HepG2 (cell line): Measurements from ENCODE around the gene FIGLA. TPM values are rescaled to one million over a fixed set of nuclear protein-coding genes. Genes with fewer than 3 reads are reported as not detected.

Experiments used
- CENPX ChIP-seq: sonication (generic); formaldehyde crosslinking; IDR thresholded peaks from 2 replicates; pipeline ENCODE4 v1.9.0; 2021; ENCODE audit warnings: mild to moderate bottlenecking, missing genetic modification reagents, moderate library complexity
- HNRNPUL1 ChIP-seq: fragments of 200-400 bp; formaldehyde crosslinking; IDR thresholded peaks from 2 replicates; pipeline ENCODE4 v1.6.1; 2017; ENCODE audit warnings: low read depth, mild to moderate bottlenecking, low read length, moderate library complexity
- KLF6 ChIP-seq: IDR thresholded peaks from 2 replicates; pipeline ENCODE4 v1.8.0; 2016; ENCODE audit warnings: missing biosample characterization, missing genetic modification reagents
- MAFF ChIP-seq: IDR thresholded peaks from 2 replicates; pipeline ENCODE4 v1.6.1; 2011; ENCODE audit warnings: low read depth, low read length, improper control_type of control experiment
- NAIF1 ChIP-seq: sonication (generic); formaldehyde crosslinking; IDR thresholded peaks from 2 replicates; pipeline ENCODE4 v1.5.0; 2020; ENCODE audit warnings: mild to moderate bottlenecking, missing genetic modification reagents, borderline replicate concordance
- NFRKB ChIP-seq: fragments of 450-650 bp; IDR thresholded peaks from 2 replicates; pipeline ENCODE4 v1.6.1; 2017
- NR3C1 ChIP-seq: sonication (generic); formaldehyde crosslinking; IDR thresholded peaks from 2 replicates; pipeline ENCODE4 v1.4.0; 2020; ENCODE audit warnings: missing genetic modification reagents
- RBM39 ChIP-seq: fragments of 200-400 bp; formaldehyde crosslinking; IDR thresholded peaks from one replicate; pipeline ENCODE4 v1.6.1; 2018; ENCODE audit warnings: antibody characterized with exemption, mild to moderate bottlenecking, low read depth, low read length; ENCODE audit not compliant: poor library complexity, severe bottlenecking
- RNF2 ChIP-seq: fragments of 450-650 bp; conservative IDR thresholded peaks from 2 replicates; pipeline ENCODE4 v1.6.1; 2016; ENCODE audit warnings: low read depth
- SP140L ChIP-seq: sonication (generic); formaldehyde crosslinking; IDR thresholded peaks from 2 replicates; pipeline ENCODE4 v1.4.0; 2020; ENCODE audit warnings: missing genetic modification reagents, borderline replicate concordance
- ZFY ChIP-seq: sonication (generic); formaldehyde crosslinking; IDR thresholded peaks from 2 replicates; pipeline ENCODE4 v1.4.0; 2020; ENCODE audit warnings: missing genetic modification reagents
- ZNF253 ChIP-seq: sonication (generic); formaldehyde crosslinking; IDR thresholded peaks from 2 replicates; pipeline ENCODE4 v1.8.0; 2022; ENCODE audit warnings: mild to moderate bottlenecking, missing genetic modification reagents, borderline replicate concordance
- ZNF556 ChIP-seq: sonication (generic); formaldehyde crosslinking; IDR thresholded peaks from 2 replicates; pipeline ENCODE4 v1.4.0; 2020; ENCODE audit warnings: mild to moderate bottlenecking, missing genetic modification reagents, borderline replicate concordance
- ZNF557 ChIP-seq: sonication (generic); formaldehyde crosslinking; IDR thresholded peaks from 2 replicates; pipeline ENCODE4 v1.4.0; 2020; ENCODE audit warnings: missing genetic modification reagents
- ZNF564 ChIP-seq: sonication (generic); formaldehyde crosslinking; IDR thresholded peaks from 2 replicates; pipeline ENCODE4 v1.8.1; 2023; ENCODE audit warnings: mild to moderate bottlenecking, missing genetic modification reagents
- polyA plus RNA-seq, 8 experiments: library from polyadenylated mRNA; depleted of rRNA in 3 of 8; stranded (reverse) in 7 of 8; unstranded in 1 of 8; fragments of >200 nt; fragmentation: Illumina TruSeq in 4 of 8; extraction: Trizol in 4 of 8; gene quantifications; 2 replicates each; pipeline versions ENCODE4 v1.2.1 to v1.2.3, GENCODE V29; 2011 to 2016; ENCODE audit warnings: low read depth in 4 of 8, missing spikeins in 1 of 8, mixed read lengths in 1 of 8; ENCODE audit not compliant: insufficient read depth in 1 of 8
- total RNA-seq, 5 experiments: library from RNA; depleted of rRNA; stranded (reverse); fragments of >200 nt; fragmentation: Illumina TruSeq; extraction: Trizol; gene quantifications; 2 replicates each; pipeline ENCODE4 v1.2.3, GENCODE V29; 2016; ENCODE audit warnings: low read depth in 1 of 5
- TF ChIP-seq, protein P1 (sequence below): sonication (generic); formaldehyde crosslinking; IDR thresholded peaks from 2 replicates; pipeline ENCODE4 v1.5.1; 2020; ENCODE audit warnings: mild to moderate bottlenecking, missing genetic modification reagents
- TF ChIP-seq, protein P2 (sequence below): sonication (generic); formaldehyde crosslinking; IDR thresholded peaks from 2 replicates; pipeline ENCODE4 v1.5.0; 2020; ENCODE audit warnings: missing genetic modification reagents
- TF ChIP-seq, protein P3 (sequence below): sonication (generic); formaldehyde crosslinking; IDR thresholded peaks from 2 replicates; pipeline ENCODE4 v1.4.0; 2020; ENCODE audit warnings: missing genetic modification reagents
- TF ChIP-seq, protein P4 (sequence below): sonication (generic); formaldehyde crosslinking; IDR thresholded peaks from 2 replicates; pipeline ENCODE4 v1.4.0; 2020; ENCODE audit warnings: missing genetic modification reagents

Gene FIGLA
- total and polyA plus RNA-seq, 2 of the 13 experiments (the other 11 are each of a cell fraction or from before 2014, with no cell fraction given) = not detected

GRCh38 chr2:70807102-70807827 is 16.8 kb upstream of the FIGLA start (continued):
- TF ChIP-seq NR3C1 (CRISPR knock-in tag) = no peak
- peak; percentile 90; the same call in 1 of the 2 replicates for TF ChIP-seq ZNF557 (CRISPR knock-in tag)
- TF ChIP-seq, protein P1, sequence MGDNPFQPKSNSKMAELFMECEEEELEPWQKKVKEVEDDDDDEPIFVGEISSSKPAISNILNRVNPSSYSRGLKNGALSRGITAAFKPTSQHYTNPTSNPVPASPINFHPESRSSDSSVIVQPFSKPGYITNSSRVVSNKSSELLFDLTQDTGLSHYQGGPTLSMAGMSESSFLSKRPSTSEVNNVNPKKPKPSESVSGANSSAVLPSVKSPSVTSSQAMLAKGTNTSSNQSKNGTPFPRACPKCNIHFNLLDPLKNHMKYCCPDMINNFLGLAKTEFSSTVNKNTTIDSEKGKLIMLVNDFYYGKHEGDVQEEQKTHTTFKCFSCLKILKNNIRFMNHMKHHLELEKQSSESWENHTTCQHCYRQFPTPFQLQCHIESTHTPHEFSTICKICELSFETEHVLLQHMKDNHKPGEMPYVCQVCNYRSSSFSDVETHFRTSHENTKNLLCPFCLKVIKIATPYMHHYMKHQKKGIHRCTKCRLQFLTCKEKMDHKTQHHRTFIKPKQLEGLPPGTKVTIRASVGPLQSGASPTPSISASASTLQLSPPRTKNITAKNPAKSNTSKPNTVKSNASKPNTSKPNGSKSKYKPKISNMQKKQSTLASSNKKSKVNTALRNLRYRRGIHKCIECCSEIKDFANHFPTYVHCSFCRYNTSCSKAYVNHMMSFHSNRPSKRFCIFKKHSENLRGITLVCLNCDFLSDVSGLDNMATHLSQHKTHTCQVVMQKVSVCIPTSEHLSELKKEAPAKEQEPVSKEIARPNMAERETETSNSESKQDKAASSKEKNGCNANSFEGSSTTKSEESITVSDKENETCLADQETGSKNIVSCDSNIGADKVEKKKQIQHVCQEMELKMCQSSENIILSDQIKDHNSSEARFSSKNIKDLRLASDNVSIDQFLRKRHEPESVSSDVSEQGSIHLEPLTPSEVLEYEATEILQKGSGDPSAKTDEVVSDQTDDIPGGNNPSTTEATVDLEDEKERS (CRISPR knock-in tag) = no peak
- no peak for TF ChIP-seq NFRKB
- TF ChIP-seq HNRNPUL1 = no peak
- TF ChIP-seq ZFY (CRISPR knock-in tag) = no peak
- peak; percentile 82 for TF ChIP-seq ZNF564
- TF ChIP-seq, protein P2, sequence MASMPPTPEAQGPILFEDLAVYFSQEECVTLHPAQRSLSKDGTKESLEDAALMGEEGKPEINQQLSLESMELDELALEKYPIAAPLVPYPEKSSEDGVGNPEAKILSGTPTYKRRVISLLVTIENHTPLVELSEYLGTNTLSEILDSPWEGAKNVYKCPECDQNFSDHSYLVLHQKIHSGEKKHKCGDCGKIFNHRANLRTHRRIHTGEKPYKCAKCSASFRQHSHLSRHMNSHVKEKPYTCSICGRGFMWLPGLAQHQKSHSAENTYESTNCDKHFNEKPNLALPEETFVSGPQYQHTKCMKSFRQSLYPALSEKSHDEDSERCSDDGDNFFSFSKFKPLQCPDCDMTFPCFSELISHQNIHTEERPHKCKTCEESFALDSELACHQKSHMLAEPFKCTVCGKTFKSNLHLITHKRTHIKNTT (CRISPR knock-in tag) = no peak
- no peak for TF ChIP-seq CENPX (CRISPR knock-in tag)
- no peak for TF ChIP-seq SP140L (CRISPR knock-in tag)
- no peak for TF ChIP-seq RNF2
- no peak for TF ChIP-seq NAIF1 (CRISPR knock-in tag)
- 0 out of 2 replicates have a peak, but pooled peaks have one; percentile 13 for TF ChIP-seq MAFF
- no peak for TF ChIP-seq RBM39
- TF ChIP-seq, protein P3, sequence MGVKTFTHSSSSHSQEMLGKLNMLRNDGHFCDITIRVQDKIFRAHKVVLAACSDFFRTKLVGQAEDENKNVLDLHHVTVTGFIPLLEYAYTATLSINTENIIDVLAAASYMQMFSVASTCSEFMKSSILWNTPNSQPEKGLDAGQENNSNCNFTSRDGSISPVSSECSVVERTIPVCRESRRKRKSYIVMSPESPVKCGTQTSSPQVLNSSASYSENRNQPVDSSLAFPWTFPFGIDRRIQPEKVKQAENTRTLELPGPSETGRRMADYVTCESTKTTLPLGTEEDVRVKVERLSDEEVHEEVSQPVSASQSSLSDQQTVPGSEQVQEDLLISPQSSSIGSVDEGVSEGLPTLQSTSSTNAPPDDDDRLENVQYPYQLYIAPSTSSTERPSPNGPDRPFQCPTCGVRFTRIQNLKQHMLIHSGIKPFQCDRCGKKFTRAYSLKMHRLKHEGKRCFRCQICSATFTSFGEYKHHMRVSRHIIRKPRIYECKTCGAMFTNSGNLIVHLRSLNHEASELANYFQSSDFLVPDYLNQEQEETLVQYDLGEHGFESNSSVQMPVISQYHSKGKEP = no peak
- TF ChIP-seq ZNF253 (CRISPR knock-in tag) = no peak
- TF ChIP-seq KLF6 (CRISPR knock-in tag) = no peak; the same call in 1 of the 2 replicates
- peak; percentile 77; the same call in 1 of the 2 replicates for TF ChIP-seq ZNF556 (CRISPR knock-in tag)
- TF ChIP-seq, protein P4, sequence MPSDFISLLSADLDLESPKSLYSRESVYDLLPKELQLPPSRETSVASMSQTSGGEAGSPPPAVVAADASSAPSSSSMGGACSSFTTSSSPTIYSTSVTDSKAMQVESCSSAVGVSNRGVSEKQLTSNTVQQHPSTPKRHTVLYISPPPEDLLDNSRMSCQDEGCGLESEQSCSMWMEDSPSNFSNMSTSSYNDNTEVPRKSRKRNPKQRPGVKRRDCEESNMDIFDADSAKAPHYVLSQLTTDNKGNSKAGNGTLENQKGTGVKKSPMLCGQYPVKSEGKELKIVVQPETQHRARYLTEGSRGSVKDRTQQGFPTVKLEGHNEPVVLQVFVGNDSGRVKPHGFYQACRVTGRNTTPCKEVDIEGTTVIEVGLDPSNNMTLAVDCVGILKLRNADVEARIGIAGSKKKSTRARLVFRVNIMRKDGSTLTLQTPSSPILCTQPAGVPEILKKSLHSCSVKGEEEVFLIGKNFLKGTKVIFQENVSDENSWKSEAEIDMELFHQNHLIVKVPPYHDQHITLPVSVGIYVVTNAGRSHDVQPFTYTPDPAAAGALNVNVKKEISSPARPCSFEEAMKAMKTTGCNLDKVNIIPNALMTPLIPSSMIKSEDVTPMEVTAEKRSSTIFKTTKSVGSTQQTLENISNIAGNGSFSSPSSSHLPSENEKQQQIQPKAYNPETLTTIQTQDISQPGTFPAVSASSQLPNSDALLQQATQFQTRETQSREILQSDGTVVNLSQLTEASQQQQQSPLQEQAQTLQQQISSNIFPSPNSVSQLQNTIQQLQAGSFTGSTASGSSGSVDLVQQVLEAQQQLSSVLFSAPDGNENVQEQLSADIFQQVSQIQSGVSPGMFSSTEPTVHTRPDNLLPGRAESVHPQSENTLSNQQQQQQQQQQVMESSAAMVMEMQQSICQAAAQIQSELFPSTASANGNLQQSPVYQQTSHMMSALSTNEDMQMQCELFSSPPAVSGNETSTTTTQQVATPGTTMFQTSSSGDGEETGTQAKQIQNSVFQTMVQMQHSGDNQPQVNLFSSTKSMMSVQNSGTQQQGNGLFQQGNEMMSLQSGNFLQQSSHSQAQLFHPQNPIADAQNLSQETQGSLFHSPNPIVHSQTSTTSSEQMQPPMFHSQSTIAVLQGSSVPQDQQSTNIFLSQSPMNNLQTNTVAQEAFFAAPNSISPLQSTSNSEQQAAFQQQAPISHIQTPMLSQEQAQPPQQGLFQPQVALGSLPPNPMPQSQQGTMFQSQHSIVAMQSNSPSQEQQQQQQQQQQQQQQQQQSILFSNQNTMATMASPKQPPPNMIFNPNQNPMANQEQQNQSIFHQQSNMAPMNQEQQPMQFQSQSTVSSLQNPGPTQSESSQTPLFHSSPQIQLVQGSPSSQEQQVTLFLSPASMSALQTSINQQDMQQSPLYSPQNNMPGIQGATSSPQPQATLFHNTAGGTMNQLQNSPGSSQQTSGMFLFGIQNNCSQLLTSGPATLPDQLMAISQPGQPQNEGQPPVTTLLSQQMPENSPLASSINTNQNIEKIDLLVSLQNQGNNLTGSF = no peak
